SU-DHL-6 (cell line): ENCODE data around the gene CRTAC1.

Experiments used
- H2AFZ ChIP-seq: fragments of 200-600 bp; sonication (generic); 2 replicates; pipeline ENCODE4 v1.6.1; 2014; ENCODE audit warnings: low read depth, mild to moderate bottlenecking, moderate library complexity, mixed read lengths, antibody characterized with exemption, low read length; ENCODE audit not compliant: severe bottlenecking
- H3F3A ChIP-seq: fragments of 200-600 bp; shearing (Covaris generic); 2 replicates; pipeline ENCODE4 v1.6.0; 2016; ENCODE audit warnings: antibody characterized with exemption, mild to moderate bottlenecking; ENCODE audit not compliant: insufficient read depth
- H3K27ac ChIP-seq: fragments of 200-600 bp; sonication (generic); 2 replicates; pipeline ENCODE4 v1.5.1; 2016; ENCODE audit warnings: low read depth, mild to moderate bottlenecking, low read length, moderate library complexity, mixed read lengths
- H3K27me3 ChIP-seq: fragments of 200-600 bp; sonication (generic), shearing (Covaris generic); 2 replicates; pipeline ENCODE4 v1.6.0; 2014; ENCODE audit warnings: mild to moderate bottlenecking, low read length
- H3K36me3 ChIP-seq: fragments of 200-600 bp; sonication (generic); 2 replicates; pipeline ENCODE4 v1.6.1; 2014; ENCODE audit warnings: mild to moderate bottlenecking, low read length, mixed read lengths
- H3K4me2 ChIP-seq: fragments of 300-600, 200-600 bp; shearing (Covaris generic), sonication (generic); 2 replicates; pipeline ENCODE4 v1.6.0; 2014; ENCODE audit warnings: low read length, low read depth, mild to moderate bottlenecking; ENCODE audit not compliant: poor library complexity, severe bottlenecking
- H3K4me3 ChIP-seq: fragments of 200-600 bp; sonication (generic); 2 replicates; pipeline ENCODE4 v1.5.1; 2014; ENCODE audit warnings: antibody characterized with exemption, low read length, mild to moderate bottlenecking, mixed read lengths; ENCODE audit not compliant: insufficient read depth, poor library complexity, severe bottlenecking
- H3K79me2 ChIP-seq: fragments of 200-600 bp; sonication (generic); 2 replicates; pipeline ENCODE4 v1.6.1; 2014; ENCODE audit warnings: mild to moderate bottlenecking, low read length, moderate library complexity; ENCODE audit not compliant: insufficient read depth
- H3K9ac ChIP-seq: fragments of 200-600 bp; sonication (generic); 2 replicates; pipeline ENCODE4 v1.7.0; 2014; ENCODE audit warnings: mild to moderate bottlenecking, low read length
- H3K9me2 ChIP-seq: fragments of 200-600 bp; sonication (generic); replicated peaks from 2 replicates; pipeline ENCODE4 v1.6.1; 2014; ENCODE audit warnings: low read length; ENCODE audit not compliant: insufficient read depth
- H3K9me3 ChIP-seq: fragments of 200-600 bp; sonication (generic); 2 replicates; pipeline ENCODE4 v1.6.1; 2014; ENCODE audit warnings: low read length, mixed read lengths; ENCODE audit not compliant: insufficient read depth
- H4K20me1 ChIP-seq: fragments of 200-600 bp; sonication (generic); 2 replicates; pipeline ENCODE4 v1.6.1; 2014; ENCODE audit warnings: low read depth, mild to moderate bottlenecking, antibody characterized with exemption, low read length, moderate library complexity, mixed read lengths
- EZH2phosphoT487 ChIP-seq: fragments of 200-600 bp; sonication (generic), shearing (Covaris generic); conservative IDR thresholded peaks from 2 replicates; pipeline ENCODE4 v1.6.1; 2018; ENCODE audit warnings: mild to moderate bottlenecking, antibody characterized with exemption, low read length, moderate library complexity, mixed read lengths
- TF ChIP-seq, protein P1 (sequence below): fragments of 200-600 bp; sonication (generic); IDR thresholded peaks from one replicate; pipeline ENCODE4 v1.5.1; 2017; ENCODE audit warnings: antibody characterized with exemption, mild to moderate bottlenecking, low read length, moderate library complexity; ENCODE audit not compliant: insufficient read depth, poor library complexity, severe bottlenecking

CRTAC1 gene

DNA sequence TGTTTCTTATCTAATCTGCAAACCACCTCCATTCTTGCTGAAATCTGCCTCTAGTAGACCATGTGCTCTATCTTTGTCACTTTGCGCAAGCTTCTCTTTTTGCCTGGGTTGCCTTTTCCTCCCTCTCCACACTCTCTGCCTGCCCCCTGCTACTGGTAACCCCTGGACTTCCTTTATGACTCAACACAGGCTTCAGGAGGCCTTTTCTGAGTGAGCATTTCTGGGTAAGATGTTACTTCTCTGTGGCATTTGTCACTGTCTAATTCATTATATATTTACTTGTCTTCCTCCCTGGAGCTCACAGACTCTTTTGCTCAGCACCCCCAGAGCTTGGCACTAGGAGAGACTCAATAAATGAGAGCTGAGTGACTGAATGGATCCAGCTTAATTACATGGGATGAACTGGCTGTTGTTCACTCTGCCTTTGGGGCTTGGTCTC lies 172.4 kb downstream of the CRTAC1 start:
- Histone ChIP-seq H4K20me1 (no peaks in the 10 kb centered on the region), H3K4me2 (no peak overlapping the region), H3K9ac (no peak overlapping the region), H3K79me2 (no peaks in the 10 kb centered on the region), H3K27me3 (no peaks in the 10 kb centered on the region; the same call in 1 of the 2 replicates), H3K9me2 (no peaks in the 10 kb centered on the region), H2AFZ (no peak overlapping the region), H3K27ac (no peak overlapping the region), H3K36me3 (no peaks in the 10 kb centered on the region), H3F3A (no peaks in the 10 kb centered on the region), H3K4me3 (no peak overlapping the region), H3K9me3 (no peaks in the 10 kb centered on the region)
- no peak for TF ChIP-seq EZH2phosphoT487
- TF ChIP-seq, protein P1, sequence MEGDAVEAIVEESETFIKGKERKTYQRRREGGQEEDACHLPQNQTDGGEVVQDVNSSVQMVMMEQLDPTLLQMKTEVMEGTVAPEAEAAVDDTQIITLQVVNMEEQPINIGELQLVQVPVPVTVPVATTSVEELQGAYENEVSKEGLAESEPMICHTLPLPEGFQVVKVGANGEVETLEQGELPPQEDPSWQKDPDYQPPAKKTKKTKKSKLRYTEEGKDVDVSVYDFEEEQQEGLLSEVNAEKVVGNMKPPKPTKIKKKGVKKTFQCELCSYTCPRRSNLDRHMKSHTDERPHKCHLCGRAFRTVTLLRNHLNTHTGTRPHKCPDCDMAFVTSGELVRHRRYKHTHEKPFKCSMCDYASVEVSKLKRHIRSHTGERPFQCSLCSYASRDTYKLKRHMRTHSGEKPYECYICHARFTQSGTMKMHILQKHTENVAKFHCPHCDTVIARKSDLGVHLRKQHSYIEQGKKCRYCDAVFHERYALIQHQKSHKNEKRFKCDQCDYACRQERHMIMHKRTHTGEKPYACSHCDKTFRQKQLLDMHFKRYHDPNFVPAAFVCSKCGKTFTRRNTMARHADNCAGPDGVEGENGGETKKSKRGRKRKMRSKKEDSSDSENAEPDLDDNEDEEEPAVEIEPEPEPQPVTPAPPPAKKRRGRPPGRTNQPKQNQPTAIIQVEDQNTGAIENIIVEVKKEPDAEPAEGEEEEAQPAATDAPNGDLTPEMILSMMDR, result no peak

GRCh38 chr10:97854743-97855142 lies 175.7 kb downstream of the CRTAC1 start:
- Histone ChIP-seq H3K9me3 (no peaks in the 10 kb centered on the region), H3K27me3 (no peaks in the 10 kb centered on the region; the same call in 1 of the 2 replicates), H3K9me2 (no peaks in the 10 kb centered on the region), H3K79me2 (no peaks in the 10 kb centered on the region), H3K36me3 (no peaks in the 10 kb centered on the region), H3K27ac (no peak overlapping the region), H2AFZ (no peak overlapping the region), H3K4me3 (no peak overlapping the region), H3F3A (no peaks in the 10 kb centered on the region), H4K20me1 (no peaks in the 10 kb centered on the region), H3K4me2 (no peak overlapping the region), H3K9ac (no peak overlapping the region)
- TF ChIP-seq, protein P1, result no peak
- no peak for TF ChIP-seq EZH2phosphoT487

GRCh38 chr10:97852840-97853405 lies 177.5 kb downstream of the CRTAC1 start:
- Histone ChIP-seq H3F3A (no peaks in the 10 kb centered on the region), H3K4me3 (no peak overlapping the region), H3K79me2 (no peaks in the 10 kb centered on the region), H3K27ac (no peak overlapping the region), H3K9me3 (no peaks in the 10 kb centered on the region), H4K20me1 (no peaks in the 10 kb centered on the region), H3K9me2 (no peaks in the 10 kb centered on the region), H3K36me3 (no peaks in the 10 kb centered on the region), H2AFZ (no peak overlapping the region), H3K4me2 (no peak overlapping the region), H3K9ac (no peak overlapping the region), H3K27me3 (no peaks in the 10 kb centered on the region)
- TF ChIP-seq, protein P1, result no peak
- no peak for TF ChIP-seq EZH2phosphoT487
